Fibroblast of the aortic adventitia (primary cell): ENCODE results near the gene TTLL1. TPM values are rescaled to one million over a fixed set of nuclear protein-coding genes. Genes with fewer than 3 reads are reported as not detected.
"Not testable (repeated sequence)": the region's sequence is repeated elsewhere in the genome, so short reads cannot be mapped to it uniquely, and the experiment has no call there.

Experiments
- DNase-seq: peaks from one replicate; pipeline ENCODE4 v3.0.0-alpha.2; 2010; ENCODE audit warnings: low read depth
- H3K4me3 ChIP-seq: 2 replicates; pipeline ENCODE4 v1.5.1; 2011; ENCODE audit warnings: low read depth, mild to moderate bottlenecking, control low read depth, low read length, moderate library complexity
- total RNA-seq: library from RNA; depleted of rRNA; stranded (reverse); fragments of >200 nt; gene quantifications from 2 replicates; pipeline ENCODE4 v1.2.3, GENCODE V29; 2012; ENCODE audit warnings: low replicate concordance
- TF ChIP-seq, protein P1 (sequence below): IDR thresholded peaks from 2 replicates; pipeline ENCODE4 v1.5.1; 2011; ENCODE audit warnings: mild to moderate bottlenecking, low read length, control low read depth, inconsistent platforms; ENCODE audit not compliant: insufficient read depth

Gene TTLL1
- total RNA-seq, 1 donor, result 23.1 TPM

DNA sequence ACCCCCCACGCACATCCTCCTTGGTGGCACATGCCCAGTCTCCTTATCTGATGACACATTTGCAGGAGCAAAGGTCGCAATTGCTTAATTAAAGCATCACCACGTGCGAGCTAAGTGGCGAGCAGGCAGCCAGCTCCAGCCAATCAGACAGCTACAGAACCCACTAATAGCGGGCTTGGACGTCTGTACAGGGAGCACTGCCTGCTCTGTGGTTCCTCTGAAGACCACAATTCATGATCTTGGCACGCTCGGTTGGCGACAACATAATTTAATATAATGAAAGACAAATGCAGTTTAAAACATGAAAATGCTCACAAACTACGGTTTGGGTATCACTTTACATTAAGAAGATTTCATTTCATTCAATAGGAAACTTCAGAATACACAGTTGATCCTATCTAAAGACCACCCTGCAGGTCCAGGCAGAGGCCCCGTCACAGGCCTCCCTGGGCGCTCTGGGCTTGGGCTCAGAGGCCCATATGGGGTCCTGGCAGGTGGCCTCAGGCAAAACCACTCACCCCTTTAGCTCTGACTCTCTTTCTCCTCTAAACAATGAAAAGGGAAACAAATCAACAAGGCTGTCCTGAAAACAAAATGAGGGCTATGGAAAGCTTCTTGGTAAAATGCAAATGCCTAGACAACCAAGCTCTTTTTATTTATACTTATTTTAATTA, 84.7 kb downstream of the TTLL1 start:
- TF ChIP-seq, protein P1, sequence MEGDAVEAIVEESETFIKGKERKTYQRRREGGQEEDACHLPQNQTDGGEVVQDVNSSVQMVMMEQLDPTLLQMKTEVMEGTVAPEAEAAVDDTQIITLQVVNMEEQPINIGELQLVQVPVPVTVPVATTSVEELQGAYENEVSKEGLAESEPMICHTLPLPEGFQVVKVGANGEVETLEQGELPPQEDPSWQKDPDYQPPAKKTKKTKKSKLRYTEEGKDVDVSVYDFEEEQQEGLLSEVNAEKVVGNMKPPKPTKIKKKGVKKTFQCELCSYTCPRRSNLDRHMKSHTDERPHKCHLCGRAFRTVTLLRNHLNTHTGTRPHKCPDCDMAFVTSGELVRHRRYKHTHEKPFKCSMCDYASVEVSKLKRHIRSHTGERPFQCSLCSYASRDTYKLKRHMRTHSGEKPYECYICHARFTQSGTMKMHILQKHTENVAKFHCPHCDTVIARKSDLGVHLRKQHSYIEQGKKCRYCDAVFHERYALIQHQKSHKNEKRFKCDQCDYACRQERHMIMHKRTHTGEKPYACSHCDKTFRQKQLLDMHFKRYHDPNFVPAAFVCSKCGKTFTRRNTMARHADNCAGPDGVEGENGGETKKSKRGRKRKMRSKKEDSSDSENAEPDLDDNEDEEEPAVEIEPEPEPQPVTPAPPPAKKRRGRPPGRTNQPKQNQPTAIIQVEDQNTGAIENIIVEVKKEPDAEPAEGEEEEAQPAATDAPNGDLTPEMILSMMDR, result no peak
- peak; percentile 58 for DNase-seq
- H3K4me3 ChIP-seq, result no peak overlapping the region

DNA sequence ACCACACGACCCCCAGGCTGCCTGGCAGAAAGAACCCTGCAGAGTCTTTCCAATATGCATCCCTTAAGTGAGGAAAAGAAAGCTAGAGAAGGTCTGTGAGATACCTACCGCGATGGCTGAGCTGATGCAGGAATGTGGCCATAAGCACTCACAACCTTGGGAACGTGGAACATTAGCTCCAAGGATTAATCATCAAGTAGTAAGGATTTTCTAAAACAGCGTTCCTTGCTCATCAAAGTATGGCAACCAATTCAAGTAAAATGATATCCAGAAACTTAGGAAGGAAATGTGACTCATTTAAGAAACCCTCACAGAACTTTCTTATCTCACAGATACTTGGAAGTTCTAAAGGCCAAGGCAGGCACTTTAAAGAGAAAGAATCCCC, 87.0 kb downstream of the TTLL1 start:
- peak; percentile 90 for DNase-seq
- H3K4me3 ChIP-seq, result peak overlapping the region; percentile 55
- TF ChIP-seq, protein P1, result no peak

DNA sequence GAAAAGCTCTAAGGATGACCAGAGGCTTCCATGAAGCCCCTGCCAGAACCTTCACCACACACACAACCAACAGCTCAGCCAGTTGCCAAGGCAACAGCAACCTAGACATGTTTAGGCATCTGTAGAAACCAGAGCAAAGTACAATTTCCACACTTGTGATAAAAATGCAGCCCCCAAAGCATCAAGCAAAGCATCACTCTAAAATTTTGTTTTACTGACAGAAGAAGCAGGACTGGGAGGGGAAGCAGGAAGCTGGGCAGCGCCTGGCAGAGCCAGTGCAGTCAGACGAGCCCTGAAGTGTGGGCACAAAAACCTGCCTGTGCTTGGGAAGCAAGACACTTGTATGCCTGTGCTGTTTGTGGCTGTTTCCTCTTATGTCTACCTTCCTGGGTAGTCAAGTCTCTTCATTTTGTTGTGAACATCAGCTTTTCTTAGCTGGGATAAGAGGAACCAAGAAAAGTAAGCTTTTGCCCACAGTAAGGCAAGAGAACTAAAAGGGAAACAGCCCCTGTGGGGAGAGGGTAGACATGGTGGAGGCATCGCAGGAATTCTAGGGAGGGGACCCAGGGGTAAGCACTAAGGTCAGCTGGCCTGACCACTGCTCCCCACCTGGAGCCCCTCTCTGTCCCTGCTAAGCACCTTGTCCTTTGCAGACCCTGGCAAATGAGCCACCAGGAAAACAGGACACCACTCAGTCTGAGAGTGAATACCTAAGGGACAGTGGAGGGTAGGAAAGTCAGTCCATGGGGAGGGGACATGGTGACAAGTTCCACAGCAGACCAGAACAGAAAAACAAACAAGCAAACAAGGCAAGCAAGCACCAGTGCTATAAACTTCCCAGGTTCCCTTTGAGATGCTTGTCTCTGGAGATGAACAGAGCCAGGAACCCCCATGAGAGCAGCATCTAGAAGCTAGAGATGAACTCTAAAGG, 87.7 kb downstream of the TTLL1 start:
- TF ChIP-seq, protein P1, result no peak
- peak overlapping the region; percentile 55 for H3K4me3 ChIP-seq
- peak; percentile 60 for DNase-seq

DNA sequence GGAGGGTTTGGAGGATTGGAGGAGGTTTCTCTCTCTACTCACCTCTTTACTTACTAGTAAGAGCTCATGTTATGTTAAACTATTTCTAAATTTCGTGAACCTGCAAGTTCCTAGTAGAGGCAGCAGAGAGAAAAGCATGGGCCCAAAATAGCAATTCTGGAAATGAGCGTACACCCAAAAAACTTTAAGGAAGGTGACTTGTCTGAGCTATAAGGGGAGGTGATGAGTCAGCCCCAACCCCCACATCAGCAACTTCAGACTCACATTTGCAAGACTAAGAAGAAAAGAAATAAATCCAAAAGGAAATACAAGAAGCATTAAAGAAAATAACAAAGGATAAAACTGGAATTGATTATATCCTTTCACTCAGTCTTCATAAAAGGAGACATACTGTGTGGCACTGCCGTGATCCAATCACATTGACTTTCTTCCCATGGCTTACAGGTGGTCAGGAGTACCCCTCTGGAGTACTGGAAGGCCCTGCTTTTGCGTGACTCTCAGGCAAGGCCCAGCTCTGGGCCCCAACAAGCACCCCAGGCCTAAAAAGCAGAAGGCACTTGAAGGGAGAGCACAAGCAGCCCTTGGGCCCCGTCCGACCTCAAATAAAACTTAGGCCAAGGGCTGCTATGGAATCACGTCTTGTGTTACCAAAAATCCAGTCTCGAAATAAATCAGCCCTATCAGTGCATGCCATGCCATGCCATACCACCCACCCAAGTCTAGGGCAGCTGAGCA, 88.6 kb downstream of the TTLL1 start:
- DNase-seq, result peak; percentile 61
- H3K4me3 ChIP-seq, result peak overlapping the region; percentile 32
- TF ChIP-seq, protein P1, result no peak

DNA sequence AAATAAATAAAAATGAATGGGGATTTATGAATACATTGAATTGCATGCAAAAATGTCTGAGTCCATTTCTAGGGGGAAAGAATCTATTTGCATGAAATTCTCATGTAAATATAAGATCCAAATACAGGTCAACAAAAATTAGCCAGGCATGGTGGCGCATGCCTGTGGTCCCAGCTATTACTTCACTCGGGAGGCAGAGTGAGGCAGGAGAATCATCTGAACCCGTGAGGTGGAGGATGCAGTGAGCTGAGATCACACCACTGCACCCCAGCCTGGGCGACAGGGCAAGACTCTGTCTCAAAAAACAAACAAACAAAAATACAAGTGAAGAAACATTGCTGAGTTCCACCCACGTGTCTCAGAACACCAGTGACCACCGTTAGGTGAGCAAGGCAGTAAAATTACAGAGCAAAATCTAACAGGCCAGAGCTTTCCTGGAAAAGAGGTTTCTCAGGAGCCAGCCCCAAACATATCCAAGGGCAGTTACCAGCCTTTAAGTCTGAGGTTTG, 91.6 kb downstream of the TTLL1 start:
- H3K4me3 ChIP-seq, result no peak overlapping the region
- DNase-seq, result no peak
- TF ChIP-seq, protein P1, result no peak

DNA sequence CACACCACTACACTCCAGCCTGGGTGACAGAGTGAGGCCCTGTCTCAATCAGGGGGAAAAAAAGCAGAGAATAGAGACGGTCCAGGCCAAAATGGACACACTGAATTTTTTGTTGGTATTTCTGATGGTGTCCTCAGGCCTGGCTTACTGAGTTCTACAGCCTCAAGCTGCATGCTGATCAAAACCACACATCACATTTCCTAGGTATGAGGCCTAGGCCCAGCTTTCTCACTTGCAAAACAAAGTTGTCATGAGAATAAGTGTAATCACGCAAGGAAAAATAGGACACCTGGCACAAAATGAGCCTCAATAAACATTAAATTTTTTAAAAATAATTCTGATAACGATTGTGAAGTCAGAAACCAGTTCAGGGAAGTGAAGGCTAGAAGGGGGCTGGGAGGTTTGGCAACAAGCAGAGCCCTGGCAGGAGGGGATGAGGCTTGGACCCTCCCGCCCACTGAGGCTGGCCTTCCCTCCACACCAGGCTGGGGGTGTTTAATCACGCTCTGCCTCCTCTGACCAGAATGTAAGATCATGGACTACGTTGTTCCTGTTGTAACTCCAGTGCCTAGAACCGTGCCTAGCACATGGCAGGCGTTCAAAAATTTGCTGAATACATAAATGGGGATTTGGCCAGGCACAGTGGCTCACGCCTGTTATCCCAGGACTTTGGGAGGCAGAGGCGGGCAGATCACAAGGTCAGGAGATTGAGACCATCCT, 92.4 kb downstream of the TTLL1 start:
- no peak overlapping the region for H3K4me3 ChIP-seq
- TF ChIP-seq, protein P1, result no peak
- DNase-seq, result peak; percentile 84

DNA sequence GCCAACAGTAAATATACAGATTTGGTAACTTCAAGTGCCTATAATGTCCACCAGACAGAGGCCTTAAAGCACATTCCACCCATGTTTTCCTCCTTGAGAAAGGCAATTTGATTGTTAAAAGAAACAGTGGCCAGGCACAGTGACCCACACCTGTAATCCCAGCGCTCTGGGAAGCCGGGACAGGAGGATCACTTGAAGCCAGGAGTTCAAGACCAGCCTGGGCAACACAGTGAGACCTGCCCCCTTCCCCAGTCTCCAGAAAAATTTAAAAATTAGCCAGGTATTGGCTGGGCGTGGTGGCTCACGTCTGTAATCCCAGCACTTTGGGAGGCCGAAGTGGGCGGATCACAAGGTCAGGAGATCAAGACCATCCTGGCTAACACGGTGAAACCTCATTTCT, 93.5 kb downstream of the TTLL1 start:
- DNase-seq, H3K4me3 ChIP-seq: not testable (repeated sequence)
